Osteocyte (in vitro differentiated cells): Measurements from ENCODE around the gene SAG. TPM values are rescaled to one million over a fixed set of nuclear protein-coding genes. Genes with fewer than 3 reads are reported as not detected.

Experiments
- DNase-seq: peaks from one replicate; pipeline ENCODE4 v3.0.0; 2021; ENCODE audit warnings: mixed read lengths; ENCODE audit not compliant: unreplicated experiment; ENCODE audit errors: extremely low spot score
- H3K27ac Mint-ChIP-seq: one replicate; pipeline ENCODE4 v1.8.0; 2021; ENCODE audit warnings: mild to moderate bottlenecking, mixed read lengths; ENCODE audit not compliant: unreplicated experiment
- H3K27me3 Mint-ChIP-seq: one replicate; pipeline ENCODE4 v1.8.0; 2021; ENCODE audit warnings: mixed read lengths; ENCODE audit not compliant: unreplicated experiment
- H3K36me3 Mint-ChIP-seq: one replicate; pipeline ENCODE4 v1.8.0; 2021; ENCODE audit warnings: mixed read lengths; ENCODE audit not compliant: unreplicated experiment
- H3K4me1 Mint-ChIP-seq: one replicate; pipeline ENCODE4 v1.8.0; 2021; ENCODE audit warnings: mixed read lengths; ENCODE audit not compliant: unreplicated experiment
- H3K4me3 Mint-ChIP-seq: one replicate; pipeline ENCODE4 v1.8.0; 2021; ENCODE audit warnings: mild to moderate bottlenecking, moderate library complexity, mixed read lengths; ENCODE audit not compliant: unreplicated experiment
- H3K9me3 Mint-ChIP-seq: one replicate; pipeline ENCODE4 v1.8.0; 2021; ENCODE audit warnings: mixed read lengths; ENCODE audit not compliant: unreplicated experiment
- CTCF ChIP-seq: fragments of 200-600 bp; sonication (generic); IDR thresholded peaks from 2 replicates; pipeline ENCODE4 v1.5.0; 2021; ENCODE audit warnings: antibody characterized with exemption, mild to moderate bottlenecking, moderate library complexity
- total RNA-seq: library from RNA; stranded (reverse); gene quantifications from 2 replicates; pipeline ENCODE4 v1.2.1, GENCODE V29; 2021

SAG gene
- total RNA-seq, 1 donor from 2014 or later, result not detected

- no peaks in the 10 kb centered on the region for H3K27me3 Mint-ChIP-seq
- H3K4me1 Mint-ChIP-seq, result no peaks in the 10 kb centered on the region
- DNase-seq, result no peak
- H3K9me3 Mint-ChIP-seq, result no peaks in the 10 kb centered on the region
- H3K27ac Mint-ChIP-seq, result no peak overlapping the region
- no peak overlapping the region for H3K4me3 Mint-ChIP-seq
- TF ChIP-seq CTCF, result no peak
- H3K36me3 Mint-ChIP-seq, result peaks cover 65% of the 10 kb centered on the region
Measured at GRCh38 chr2:233267516-233268245, 39.9 kb upstream of the SAG start.

DNA sequence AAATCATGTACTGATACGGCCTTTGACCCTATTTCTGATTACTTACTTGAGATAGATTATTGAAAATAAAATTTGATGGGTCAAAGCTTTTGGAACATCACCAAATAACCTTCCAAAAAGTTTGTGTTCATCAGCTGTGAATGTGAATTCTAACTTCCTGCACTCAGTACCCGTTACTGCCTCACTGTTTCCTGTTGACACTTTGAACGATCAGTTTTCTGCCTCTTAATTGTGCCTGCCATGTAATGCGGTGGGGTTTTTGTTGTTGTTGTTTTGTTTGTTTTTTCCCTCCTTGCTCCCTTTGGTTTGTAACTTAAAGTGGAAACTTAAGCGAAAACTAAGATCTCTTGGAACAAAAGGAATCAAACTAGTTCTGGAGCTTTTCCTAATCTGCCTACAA is 37.2 kb upstream of the SAG start:
- DNase-seq, result no peak
- Mint-ChIP-seq H3K4me3 (no peak overlapping the region), H3K27me3 (no peaks in the 10 kb centered on the region), H3K36me3 (peaks cover 75% of the 10 kb centered on the region), H3K4me1 (no peaks in the 10 kb centered on the region), H3K9me3 (no peaks in the 10 kb centered on the region), H3K27ac (no peak overlapping the region)
- TF ChIP-seq CTCF, result no peak

GRCh38 chr2:233270951-233271350 is 36.7 kb upstream of the SAG start:
- no peak for TF ChIP-seq CTCF
- Mint-ChIP-seq H3K36me3 (peaks cover 75% of the 10 kb centered on the region), H3K27ac (no peak overlapping the region), H3K4me1 (no peaks in the 10 kb centered on the region), H3K9me3 (no peaks in the 10 kb centered on the region), H3K27me3 (no peaks in the 10 kb centered on the region), H3K4me3 (no peak overlapping the region)
- DNase-seq, result no peak

DNA sequence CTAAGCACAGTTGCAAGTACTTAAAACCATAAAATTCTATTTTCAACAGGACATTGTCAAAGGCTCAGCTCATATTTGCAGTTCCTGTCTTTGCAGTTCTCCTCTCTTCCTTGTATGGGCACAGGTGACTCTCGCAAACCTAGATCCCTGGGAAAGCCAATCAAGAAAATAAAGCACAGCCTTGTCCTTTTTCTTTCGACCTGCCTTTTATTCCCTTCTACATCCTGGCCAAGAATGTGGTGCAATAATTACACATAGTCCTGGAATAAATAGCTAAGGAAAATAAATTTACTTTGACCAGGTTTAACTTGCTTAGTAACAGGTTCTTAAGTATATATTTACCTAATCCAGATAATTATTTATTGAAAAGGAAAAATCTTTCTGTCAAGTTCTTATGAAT is 35.9 kb upstream of the SAG start:
- no peak overlapping the region for H3K27ac Mint-ChIP-seq
- H3K36me3 Mint-ChIP-seq, result peaks cover 73% of the 10 kb centered on the region
- DNase-seq, result no peak
- H3K27me3 Mint-ChIP-seq, result no peaks in the 10 kb centered on the region
- TF ChIP-seq CTCF, result no peak
- no peak overlapping the region for H3K4me3 Mint-ChIP-seq
- H3K4me1 Mint-ChIP-seq, result no peaks in the 10 kb centered on the region
- H3K9me3 Mint-ChIP-seq, result no peaks in the 10 kb centered on the region

- H3K4me1 Mint-ChIP-seq, result no peaks in the 10 kb centered on the region
- peak overlapping the region; percentile 1 for H3K27ac Mint-ChIP-seq
- no peaks in the 10 kb centered on the region for H3K9me3 Mint-ChIP-seq
Measured at GRCh38 chr2:233273120-233273519, 34.5 kb upstream of the SAG start.

More at GRCh38 chr2:233273120-233273519, 34.5 kb upstream of the SAG start:
- no peak for DNase-seq
- TF ChIP-seq CTCF, result no peak
- peaks cover 77% of the 10 kb centered on the region for H3K36me3 Mint-ChIP-seq
- no peak overlapping the region for H3K4me3 Mint-ChIP-seq
- H3K27me3 Mint-ChIP-seq, result no peaks in the 10 kb centered on the region
